A549 (cell line): ENCODE measurements around the gene HOXB3. TPM values are rescaled to one million over a fixed set of nuclear protein-coding genes. Genes with fewer than 3 reads are reported as not detected.

ENCODE experiments used
- ATAC-seq, 2 experiments: fragments of 200-7000 bp in 1 of 2; fragments of >200 bp in 1 of 2; cut with Nextera tagmentation in 1 of 2; cut with Tn5 transposase in 1 of 2; 3 replicates each; pipeline versions ENCODE4 v1.8.0 to v1.9.1; 2018 to 2020; ENCODE audit warnings: mild to moderate bottlenecking in 1 of 2, moderate library complexity in 1 of 2
- CTCF ChIA-PET: fragments of 300-600 bp; sonication (Branson Sonifier 250); formaldehyde crosslinking; extraction: SDS; loops from one replicate; lab custom pipeline; 2021; ENCODE audit warnings: antibody characterized with exemption, inconsistent platforms; lab: Yijun Ruan, JAX
- POLR2A ChIA-PET: fragments of 350-600 bp; formaldehyde crosslinking; extraction: SDS; loops from one replicate; lab custom pipeline; 2021; ENCODE audit warnings: antibody characterized with exemption, inconsistent platforms; lab: Yijun Ruan, JAX
- DNase-seq, 2 experiments: peaks; one replicate each; pipeline versions ENCODE4 v3.0.0 to v3.0.0-alpha.2; 2011 to 2016; ENCODE audit warnings: low read depth in 1 of 2, low spot score in 1 of 2
- FAIRE-seq: peaks from 2 replicates; lab custom pipeline; 2011; peaks lifted over from hg19 to GRCh38; lab: Jason Lieb, UNC
- H3K27ac ChIP-seq, 2 experiments: fragments of >200 bp; sonication (Bioruptor Twin); formaldehyde crosslinking; 3 replicates each; pipeline ENCODE4 v1.5.1; 2016 to 2017
- H3K4me1 ChIP-seq: fragments of >200 bp; sonication (Bioruptor Twin); formaldehyde crosslinking; 3 replicates; pipeline ENCODE4 v1.6.1; 2016
- H3K4me2 ChIP-seq: fragments of >200 bp; sonication (Bioruptor Twin); formaldehyde crosslinking; 3 replicates; pipeline ENCODE4 v1.6.1; 2016
- H3K4me3 ChIP-seq: fragments of >200 bp; sonication (Bioruptor Twin); formaldehyde crosslinking; 3 replicates; pipeline ENCODE4 v1.5.1; 2016
- H3K9me3 ChIP-seq: fragments of >200 bp; sonication (Bioruptor Twin); formaldehyde crosslinking; 3 replicates; pipeline ENCODE4 v1.6.1; 2016
- BHLHE40 ChIP-seq: IDR thresholded peaks from 2 replicates; pipeline ENCODE4 v1.6.1; 2012; ENCODE audit warnings: low read depth, low read length, inconsistent platforms
- CHD4 ChIP-seq: fragments of 200-600 bp; sonication (generic); IDR thresholded peaks from 2 replicates; pipeline ENCODE4 v1.6.1; 2016; ENCODE audit warnings: antibody characterized with exemption, mild to moderate bottlenecking, borderline replicate concordance
- FOSB ChIP-seq: fragments of 250-450 bp; sonication (Bioruptor Pico); IDR thresholded peaks from 2 replicates; pipeline ENCODE4 v1.5.0; 2020; ENCODE audit warnings: mild to moderate bottlenecking, moderate library complexity
- FOXS1 ChIP-seq: fragments of 250-450 bp; sonication (Bioruptor Pico); IDR thresholded peaks from 2 replicates; pipeline ENCODE4 v1.5.0; 2020; ENCODE audit warnings: mild to moderate bottlenecking, moderate library complexity
- HES2 ChIP-seq: fragments of >200 bp; sonication (Bioruptor Twin); formaldehyde crosslinking; IDR thresholded peaks from 2 replicates; pipeline ENCODE4 v1.6.1; 2016
- HOXB5 ChIP-seq: fragments of 250-450 bp; sonication (Bioruptor Pico); IDR thresholded peaks from 2 replicates; pipeline ENCODE4 v1.5.0; 2020; ENCODE audit warnings: mild to moderate bottlenecking, moderate library complexity
- KDM5A ChIP-seq: fragments of 200-600 bp; sonication (generic); IDR thresholded peaks from 2 replicates; pipeline ENCODE4 v1.6.1; 2016; ENCODE audit warnings: antibody characterized with exemption, mild to moderate bottlenecking
- MAFK ChIP-seq: fragments of 450-650 bp; IDR thresholded peaks from 2 replicates; pipeline ENCODE4 v1.6.1; 2014; ENCODE audit not compliant: partially characterized antibody
- MAX ChIP-seq: IDR thresholded peaks from 2 replicates; pipeline ENCODE4 v1.6.1; 2012
- MAZ ChIP-seq: fragments of 150-350 bp; IDR thresholded peaks from 2 replicates; pipeline ENCODE4 v1.6.1; 2014; ENCODE audit warnings: antibody characterized with exemption, low read depth, low read length, borderline replicate concordance
- MYC ChIP-seq: IDR thresholded peaks from 2 replicates; pipeline ENCODE4 v1.6.1; 2012; ENCODE audit warnings: mild to moderate bottlenecking, inconsistent platforms, low read length, improper control_type of control experiment, borderline replicate concordance
- NFE2L2 ChIP-seq: fragments of 150-350 bp; conservative IDR thresholded peaks from 2 replicates; pipeline ENCODE4 v1.6.1; 2014; ENCODE audit warnings: low read length
- NPAS2 ChIP-seq: fragments of 250-450 bp; sonication (Bioruptor Pico); IDR thresholded peaks from 2 replicates; pipeline ENCODE4 v1.8.0; 2022; ENCODE audit warnings: mild to moderate bottlenecking, moderate library complexity, borderline replicate concordance
- POLR2A ChIP-seq: IDR thresholded peaks from 2 replicates; pipeline ENCODE4 v1.6.1; 2012; ENCODE audit warnings: mild to moderate bottlenecking, low read length
- RCOR1 ChIP-seq: fragments of 150-350 bp; IDR thresholded peaks from 2 replicates; pipeline ENCODE4 v1.6.1; 2014; ENCODE audit warnings: antibody characterized with exemption, low read length, low read depth
- REST ChIP-seq: fragments of 200-600 bp; sonication (generic); IDR thresholded peaks from 2 replicates; pipeline ENCODE4 v1.6.1; 2016; ENCODE audit warnings: antibody characterized with exemption, mild to moderate bottlenecking, moderate library complexity
- RNF2 ChIP-seq: fragments of 200-600 bp; sonication (generic); IDR thresholded peaks from 2 replicates; pipeline ENCODE4 v1.6.1; 2016; ENCODE audit warnings: low read depth, mild to moderate bottlenecking, antibody characterized with exemption, moderate library complexity, borderline replicate concordance
- SMC3 ChIP-seq: fragments of >200 bp; sonication (Bioruptor Twin); formaldehyde crosslinking; IDR thresholded peaks from 3 replicates; pipeline ENCODE4 v1.6.1; 2018; ENCODE audit warnings: inconsistent platforms
- USF2 ChIP-seq: fragments of 450-650 bp; IDR thresholded peaks from 2 replicates; pipeline ENCODE4 v1.6.1; 2014; ENCODE audit warnings: antibody characterized with exemption
- ZC3H11A ChIP-seq: fragments of 450-650 bp; IDR thresholded peaks from 2 replicates; pipeline ENCODE4 v1.6.1; 2014; ENCODE audit warnings: antibody characterized with exemption, mild to moderate bottlenecking
- WGBS: methylation state at CpG from one replicate; pipeline ENCODE4 v1.1.6; 2017; ENCODE audit errors: missing lambda C conversion rate; 5-methylcytosine and 5-hydroxymethylcytosine counted together
- polyA plus RNA-seq, 4 experiments: library from polyadenylated mRNA; depleted of rRNA in 3 of 4; stranded (reverse); fragments of >200 nt; fragmentation: RNase III in 1 of 4; extraction: RNeasy Plus Mini Kit Qiagen cat#74134 plus additional on column Dnase treatment in 1 of 4; gene quantifications; 2 replicates in 3 of 4; 3 replicates in 1 of 4; pipeline ENCODE4 v1.2.3, GENCODE V29; 2011 to 2017

The HOXB3 gene
- polyA plus RNA-seq, 2 of the 4 experiments (the other 2 are of a cell fraction) = 8.6 to 17.0 TPM

- DNase-seq = no peak
- TF ChIP-seq HES2 = no peak
- no peak for TF ChIP-seq MAZ
- no peak for TF ChIP-seq MAFK
- TF ChIP-seq NPAS2 (CRISPR knock-in tag) = no peak
- TF ChIP-seq RCOR1 = no peak
- TF ChIP-seq USF2 = no peak
- no peak for TF ChIP-seq REST
- TF ChIP-seq ZC3H11A = no peak
- TF ChIP-seq NFE2L2 = no peak
- no peak for TF ChIP-seq MYC
- no peak for TF ChIP-seq CHD4
- TF ChIP-seq KDM5A = no peak
- no peak for TF ChIP-seq HOXB5
- no peak for TF ChIP-seq POLR2A
- TF ChIP-seq SMC3 = no peak
- TF ChIP-seq FOSB (CRISPR knock-in tag) = no peak
- no peak for TF ChIP-seq BHLHE40
- no peak for TF ChIP-seq RNF2
- ChIA-PET CTCF (interaction anchor here (0.7 to 4.4 kb wide), 15 partner anchors 9 to 425 kb away, joined by 3 to 28 read pairs (median 6); partner anchors contain the start of gene HOXB5), POLR2A (interaction anchor here (0.6 to 1.2 kb wide), 7 partner anchors 13 to 714 kb away, joined by 3 to 7 read pairs (median 4); partner anchors contain the start of gene HOXB9)
- Histone ChIP-seq H3K4me1 (peaks cover 22% of the 10 kb centered on the region), H3K4me2 (peak overlapping the region; percentile 98), H3K4me3 (peak overlapping the region; percentile 74), H3K27ac (peak overlapping the region; percentile 93 to 99), H3K9me3 (no peaks in the 10 kb centered on the region)
- no peak for ATAC-seq
- WGBS = 19% methylated on average over 11 of the region's 15 CpGs
- no peak for FAIRE-seq
These were observed 19.8 kb upstream of the HOXB3 start for GRCh38 chr17:48609759-48610281.

GRCh38 chr17:48609033-48609432, 19.0 kb upstream of the HOXB3 start:
- Histone ChIP-seq H3K27ac (peak overlapping the region in 1 of 2 experiments; percentile 93; a peak in 3 of 6 replicates), H3K4me1 (peaks cover 22% of the 10 kb centered on the region), H3K4me3 (no peak overlapping the region), H3K9me3 (no peaks in the 10 kb centered on the region), H3K4me2 (peak overlapping the region; percentile 98)
- DNase-seq = no peak
- POLR2A ChIA-PET = interaction anchor here (0.6 to 1.5 kb wide), 3 partner anchors 17 to 343 kb away, joined by 3 to 5 read pairs (median 3); partner anchors contain the start of gene HOXB9
- no peak for TF ChIP-seq FOXS1
- no peak for TF ChIP-seq MAX
- TF ChIP-seq MAFK = peak; percentile 67
- CTCF ChIA-PET = interaction anchor here (0.6 to 4.4 kb wide), 15 partner anchors 8 to 508 kb away, joined by 3 to 28 read pairs (median 6); partner anchors contain the start of genes CBX1 and HOXB5
- ATAC-seq = no peak
- no peak for FAIRE-seq
